ENCODE measurements around the gene TNS1.

TNS1 gene

GRCh38 chr2:217912098-217913024 is 90.4 kb downstream of the TNS1 start:
- Histone ChIP-seq H3K4me3 (replicated peaks; ENCODE audit: insufficient read depth, low read length) (no peak overlapping the region), H3K27me3 (ENCODE audit: insufficient read depth, poor library complexity, severe bottlenecking) (peaks cover 5% of the 10 kb centered on the region), H3K27ac (replicated peaks) (no peak overlapping the region)
- no peak for DNase-seq (ENCODE audit: low read depth in 1 of 2, low spot score in 1 of 2)
- TF ChIP-seq CTCF (IDR thresholded peaks at IDR 0.05; ENCODE audit: insufficient read depth, low read length) = no peak
- no peak for TF ChIP-seq REST (IDR thresholded peaks at IDR 0.05; ENCODE audit: insufficient replicate concordance, low read depth)
- no peak for TF ChIP-seq GABPA (IDR thresholded peaks at IDR 0.05; ENCODE audit: low read depth)
- TF ChIP-seq POLR2AphosphoS5 (IDR thresholded peaks at IDR 0.05; ENCODE audit: low read depth) = no peak
- TF ChIP-seq SPI1 (IDR thresholded peaks at IDR 0.05; ENCODE audit: borderline replicate concordance, low read depth) = no peak

GRCh38 chr2:217911283-217912097 is 91.3 kb downstream of the TNS1 start:
- H3K27ac ChIP-seq (replicated peaks) = no peak overlapping the region
- peaks cover 9% of the 10 kb centered on the region for H3K27me3 ChIP-seq (ENCODE audit: insufficient read depth, poor library complexity, severe bottlenecking)
- no peak for TF ChIP-seq REST (IDR thresholded peaks at IDR 0.05; ENCODE audit: insufficient replicate concordance, low read depth)
- TF ChIP-seq POLR2AphosphoS5 (IDR thresholded peaks at IDR 0.05; ENCODE audit: low read depth) = no peak
- no peak for TF ChIP-seq GABPA (IDR thresholded peaks at IDR 0.05; ENCODE audit: low read depth)
- TF ChIP-seq SPI1 (IDR thresholded peaks at IDR 0.05; ENCODE audit: borderline replicate concordance, low read depth) = no peak
- TF ChIP-seq CTCF (IDR thresholded peaks at IDR 0.05; ENCODE audit: insufficient read depth, low read length) = no peak
- no peak for DNase-seq (ENCODE audit: low read depth in 1 of 2, low spot score in 1 of 2)
- no peak overlapping the region for H3K4me3 ChIP-seq (replicated peaks; ENCODE audit: insufficient read depth, low read length)

- TF ChIP-seq REST (IDR thresholded peaks at IDR 0.05; ENCODE audit: insufficient replicate concordance, low read depth) = no peak
- no peak for TF ChIP-seq POLR2AphosphoS5 (IDR thresholded peaks at IDR 0.05; ENCODE audit: low read depth)
- TF ChIP-seq GABPA (IDR thresholded peaks at IDR 0.05; ENCODE audit: low read depth) = no peak
- TF ChIP-seq CTCF (IDR thresholded peaks at IDR 0.05; ENCODE audit: insufficient read depth, low read length) = no peak
- TF ChIP-seq SPI1 (IDR thresholded peaks at IDR 0.05; ENCODE audit: borderline replicate concordance, low read depth) = no peak
- H3K4me3 ChIP-seq (replicated peaks; ENCODE audit: insufficient read depth, low read length) = no peak overlapping the region
- DNase-seq (ENCODE audit: low read depth in 1 of 2, low spot score in 1 of 2) = no peak
- peaks cover 12% of the 10 kb centered on the region for H3K27me3 ChIP-seq (ENCODE audit: insufficient read depth, poor library complexity, severe bottlenecking)
- H3K27ac ChIP-seq (replicated peaks) = no peak overlapping the region
Measured at GRCh38 chr2:217910875-217911212, 92.0 kb downstream of the TNS1 start.
